GM12878 (cell line): ENCODE results near the gene DTNBP1. TPM values are rescaled to one million over a fixed set of nuclear protein-coding genes. Genes with fewer than 3 reads are reported as not detected.

Source experiments
- ATAC-seq: fragments of 200-7000 bp; cut with Tn5 transposase; 3 replicates; pipeline ENCODE4 v1.9.1; 2020; ENCODE audit warnings: mild to moderate bottlenecking, moderate library complexity
- BruUV-seq: library from RNA; stranded (reverse); fragments of 400-500 nt; replicated peaks from 2 replicates; lab custom pipeline; 2021; lab: Mats Ljungman, UMichigan
- CTCF ChIA-PET: fragments of 300-600 bp; sonication (Branson Sonifier 250); formaldehyde crosslinking; extraction: SDS; loops from one replicate; lab custom pipeline; 2021; ENCODE audit warnings: inconsistent platforms; lab: Yijun Ruan, JAX
- POLR2A ChIA-PET: fragments of 350-600 bp; formaldehyde crosslinking; extraction: SDS; loops from one replicate; lab custom pipeline; 2021; ENCODE audit warnings: inconsistent platforms; lab: Charles Lee
- RAD21 ChIA-PET: fragments of 300-600 bp; sonication (Branson Sonifier 250); formaldehyde crosslinking; loops from one replicate; lab custom pipeline; 2023; ENCODE audit warnings: antibody characterized with exemption; ENCODE audit not compliant: unreplicated experiment; lab: Charles Lee
- SMC1A ChIA-PET: fragments of 300-600 bp; sonication (Branson Sonifier 250); formaldehyde crosslinking; loops from one replicate; lab custom pipeline; 2023; ENCODE audit not compliant: unreplicated experiment, uncharacterized antibody; lab: Charles Lee
- DNase-seq: peaks from one replicate; pipeline ENCODE4 v3.0.0-alpha.2; 2011; ENCODE audit warnings: low read depth, low spot score
- FAIRE-seq: peaks from 3 replicates; lab custom pipeline; 2011; peaks lifted over from hg19 to GRCh38; lab: Jason Lieb, UNC
- H2AFZ ChIP-seq: 2 replicates; pipeline ENCODE4 v1.6.0; 2011; ENCODE audit warnings: low read depth, low read length, control low read depth; ENCODE audit not compliant: control insufficient read depth
- H3K27ac ChIP-seq: 2 replicates; pipeline ENCODE4 v1.5.1; 2011; ENCODE audit warnings: control low read depth; ENCODE audit not compliant: control insufficient read depth, insufficient read depth
- H3K27me3 ChIP-seq, 2 experiments: replicated peaks in 1 of 2; 2 replicates each; pipeline versions ENCODE4 v1.6.0 to v1.6.1; 2011; ENCODE audit warnings: low read length in 1 of 2; ENCODE audit not compliant: control insufficient read depth in 2 of 2, insufficient read depth in 2 of 2
- H3K36me3 ChIP-seq, 2 experiments: 2 replicates each; pipeline ENCODE4 v1.5.1; 2011; ENCODE audit warnings: low read length in 1 of 2; ENCODE audit not compliant: control insufficient read depth in 2 of 2, insufficient read depth in 2 of 2
- H3K4me1 ChIP-seq: 2 replicates; pipeline ENCODE4 v1.6.1; 2011; ENCODE audit warnings: mild to moderate bottlenecking, low read length, moderate library complexity, mixed read lengths; ENCODE audit not compliant: control insufficient read depth, insufficient read depth
- H3K4me2 ChIP-seq: 2 replicates; pipeline ENCODE4 v1.6.0; 2011; ENCODE audit warnings: control low read depth; ENCODE audit not compliant: control insufficient read depth, insufficient read depth
- H3K4me3 ChIP-seq: fragments of 200-600 bp; sonication (generic); 2 replicates; pipeline ENCODE4 v1.5.1; 2016
- H3K79me2 ChIP-seq: 2 replicates; pipeline ENCODE4 v1.6.0; 2011; ENCODE audit warnings: low read length; ENCODE audit not compliant: control insufficient read depth, insufficient read depth
- H3K9ac ChIP-seq: 2 replicates; pipeline ENCODE4 v1.8.0; 2011; ENCODE audit warnings: low read length, control low read depth, mixed read lengths; ENCODE audit not compliant: control insufficient read depth, insufficient read depth
- H3K9me3 ChIP-seq: replicated peaks from 3 replicates; pipeline ENCODE4 v1.5.1; 2011; ENCODE audit warnings: mild to moderate bottlenecking, low read length; ENCODE audit not compliant: control insufficient read depth, insufficient read depth
- H4K20me1 ChIP-seq: 2 replicates; pipeline ENCODE4 v1.6.0; 2011; ENCODE audit not compliant: control insufficient read depth, insufficient read depth
- CUX1 ChIP-seq: IDR thresholded peaks from 2 replicates; pipeline ENCODE4 v1.6.1; 2012; ENCODE audit warnings: improper control_type of control experiment, low read depth, low read length; ENCODE audit not compliant: insufficient replicate concordance
- DPF2 ChIP-seq: fragments of 450-650 bp; IDR thresholded peaks from 2 replicates; pipeline ENCODE4 v1.6.1; 2017; ENCODE audit warnings: mild to moderate bottlenecking
- FOS ChIP-seq: IDR thresholded peaks from 3 replicates; pipeline ENCODE4 v1.6.1; 2011; ENCODE audit warnings: borderline replicate concordance; ENCODE audit not compliant: insufficient read length; ENCODE audit errors: extremely low read depth
- FOXM1 ChIP-seq: IDR thresholded peaks from 2 replicates; pipeline ENCODE4 v1.6.1; 2012; ENCODE audit warnings: low read depth, mild to moderate bottlenecking, inconsistent platforms, low read length, moderate library complexity
- KDM1A ChIP-seq: fragments of 200-600 bp; sonication (generic); IDR thresholded peaks from 2 replicates; pipeline ENCODE4 v1.6.1; 2016; ENCODE audit warnings: borderline replicate concordance
- MXI1 ChIP-seq: fragments of 150-350 bp; IDR thresholded peaks from 2 replicates; pipeline ENCODE4 v1.6.1; 2011; ENCODE audit warnings: low read depth, mild to moderate bottlenecking, inconsistent platforms, low read length, improper control_type of control experiment
- MYC ChIP-seq: IDR thresholded peaks from 2 replicates; pipeline ENCODE4 v1.6.1; 2011; ENCODE audit warnings: mild to moderate bottlenecking, low read length, moderate library complexity, inconsistent platforms; ENCODE audit not compliant: insufficient read depth, insufficient replicate concordance, insufficient read length, severe bottlenecking
- RAD51 ChIP-seq: fragments of 450-650 bp; IDR thresholded peaks from 2 replicates; pipeline ENCODE4 v1.6.1; 2016; ENCODE audit warnings: moderate library complexity, mild to moderate bottlenecking, inconsistent platforms
- SIN3A ChIP-seq: IDR thresholded peaks from 2 replicates; pipeline ENCODE4 v1.6.1; 2012; ENCODE audit warnings: low read depth, low read length, improper control_type of control experiment
- SIX5 ChIP-seq: IDR thresholded peaks from 2 replicates; pipeline ENCODE4 v1.6.1; 2011; ENCODE audit warnings: mild to moderate bottlenecking, low read depth, low read length, moderate library complexity; ENCODE audit not compliant: severe bottlenecking
- SP1 ChIP-seq: IDR thresholded peaks from one replicate; pipeline ENCODE4 v1.6.1; 2011; ENCODE audit warnings: low read depth, low read length
- TCF12 ChIP-seq: IDR thresholded peaks from 2 replicates; pipeline ENCODE4 v1.6.1; 2011; ENCODE audit warnings: low read depth, mild to moderate bottlenecking, low read length
- TCF7 ChIP-seq: IDR thresholded peaks from 2 replicates; pipeline ENCODE4 v1.6.1; 2014; ENCODE audit warnings: antibody characterized with exemption, borderline replicate concordance
- ZBTB11 ChIP-seq: fragments of 450-650 bp; formaldehyde crosslinking; IDR thresholded peaks from 2 replicates; pipeline ENCODE4 v1.5.0; 2022; ENCODE audit warnings: mild to moderate bottlenecking, missing genetic modification characterization
- WGBS: methylation state at CpG from one replicate; pipeline ENCODE4 v1.1.6; 2016; ENCODE audit warnings: low lambda C conversion rate; ENCODE audit not compliant: insufficient replicate concordance, insufficient coverage; ENCODE audit errors: missing lambda C conversion rate; 5-methylcytosine and 5-hydroxymethylcytosine counted together
- in situ Hi-C: fragments of 300-500 bp; cut with MboI; formaldehyde crosslinking; loops from 9 replicates; pipeline ENCODE4 v1.14.3; 2018; ENCODE audit warnings: mixed read lengths
- intact Hi-C: fragments of 100-400 bp; cut with micrococcal nuclease; formaldehyde crosslinking; loops from one replicate; pipeline ENCODE4 v1.14.2; 2022; ENCODE audit not compliant: unreplicated experiment
- polyA plus RNA-seq, 11 experiments: library from polyadenylated mRNA; depleted of rRNA in 4 of 11; unstranded in 6 of 11; stranded (reverse) in 5 of 11; fragments of >200 nt; fragmentation: Nextera tagmentation in 4 of 11; fragmentation: Illumina TruSeq in 1 of 11; extraction: Ambion mirVana in 4 of 11; extraction: Trizol in 1 of 11; gene quantifications; 1 replicate in 1 of 11; 2 replicates in 10 of 11; pipeline versions ENCODE4 v1.2.1 to v1.2.3, GENCODE V29; 2011 to 2016; ENCODE audit warnings: inconsistent platforms in 2 of 11, missing spikeins in 2 of 11, low read depth in 1 of 11
- total RNA-seq, 4 experiments: library from RNA; depleted of rRNA in 3 of 4; stranded (reverse); fragments of >200 nt in 3 of 4; fragmentation: Illumina TruSeq in 1 of 4; extraction: Trizol in 1 of 4; gene quantifications; 2 replicates each; pipeline versions ENCODE4 v1.2.1 to v1.2.3, GENCODE V29; 2013 to 2021

DTNBP1 gene
- total and polyA plus RNA-seq, 10 of the 15 experiments (the other 5 are each of a cell fraction or from before 2014, with no cell fraction given) = 7.1 to 40.3 (median 20.1) TPM

- no peak for DNase-seq
- SMC1A ChIA-PET = interaction anchor here (1.1 kb wide), 1 partner anchor 9 kb away, joined by 3 read pairs; no protein-coding TSS in a partner anchor
- H2AFZ ChIP-seq = no peak overlapping the region
- peaks cover 30 to 50% of the 10 kb centered on the region in 2 experiments for H3K36me3 ChIP-seq
- intact Hi-C loops (no loop called here), in situ Hi-C loops (no loop called here)
- TF ChIP-seq SP1 = no peak
- no peak for TF ChIP-seq SIN3A
- no peak for TF ChIP-seq KDM1A
- no peak for TF ChIP-seq MXI1
- TF ChIP-seq RAD51 = no peak
- no peak for TF ChIP-seq TCF7
- no peak for TF ChIP-seq ZBTB11
- TF ChIP-seq MYC = no peak
- TF ChIP-seq FOS = no peak
- no peak for TF ChIP-seq CUX1
- TF ChIP-seq DPF2 = no peak
- no peak for TF ChIP-seq TCF12
- TF ChIP-seq SIX5 = no peak
- no peak for TF ChIP-seq FOXM1
- no peaks in the 10 kb centered on the region for H3K27me3 ChIP-seq
- CTCF ChIA-PET = interaction anchor here (0.6 to 0.8 kb wide), 2 partner anchors 108 to 229 kb away, joined by 3 read pairs; no protein-coding TSS in a partner anchor
- H3K4me2 ChIP-seq = no peak overlapping the region
- POLR2A ChIA-PET = interaction anchor here (0.6 kb wide), 1 partner anchor 17 kb away, joined by 6 read pairs; no protein-coding TSS in a partner anchor
- H3K4me1 ChIP-seq = no peaks in the 10 kb centered on the region
- no peak overlapping the region for H3K27ac ChIP-seq
- no peaks in the 10 kb centered on the region for H4K20me1 ChIP-seq
- H3K9me3 ChIP-seq = no peaks in the 10 kb centered on the region
- BruUV-seq = no TSS peak
- 90% methylated on average over 6 of the region's 6 CpGs for WGBS
- RAD21 ChIA-PET = no interaction called here
- no peak overlapping the region for H3K9ac ChIP-seq
- no peak overlapping the region for H3K4me3 ChIP-seq
- no peak for FAIRE-seq
- ATAC-seq = no peak
- H3K79me2 ChIP-seq = no peaks in the 10 kb centered on the region
Observed at GRCh38 chr6:15515226-15515625, 147.6 kb downstream of the DTNBP1 start.
